Activated CD4-positive, alpha-beta T cell treated with anti-CD3 and anti-CD28 coated beads for 1 hour (primary cell): ENCODE data around the gene IGSF3.
"Not testable (repeated sequence)": the region's sequence is repeated elsewhere in the genome, so short reads cannot be mapped to it uniquely, and the experiment has no call there.

Experiments
- DNase-seq: peaks from one replicate; pipeline ENCODE4 v3.0.0-alpha.2; 2020

IGSF3 gene

GRCh38 chr1:116657836-116658235 is 9.7 kb downstream of the IGSF3 start:
- DNase-seq = not testable (repeated sequence)

- DNase-seq = no peak
These were observed 13.2 kb downstream of the IGSF3 start for GRCh38 chr1:116654351-116654750.

GRCh38 chr1:116652598-116652997 is 14.9 kb downstream of the IGSF3 start:
- DNase-seq = not testable (repeated sequence)

- not testable (repeated sequence) for DNase-seq
These were observed 16.8 kb downstream of the IGSF3 start for GRCh38 chr1:116650781-116651180.

GRCh38 chr1:116649041-116649440 is 18.5 kb downstream of the IGSF3 start:
- DNase-seq = not testable (repeated sequence)

- not testable (repeated sequence) for DNase-seq
These were observed 19.2 kb downstream of the IGSF3 start for GRCh38 chr1:116648325-116648724.

- not testable (repeated sequence) for DNase-seq
These were observed 20.3 kb downstream of the IGSF3 start for GRCh38 chr1:116647186-116647585.

- not testable (repeated sequence) for DNase-seq
These were observed 20.8 kb downstream of the IGSF3 start for GRCh38 chr1:116646673-116647170.

GRCh38 chr1:116645802-116646672 is 21.5 kb downstream of the IGSF3 start:
- DNase-seq = not testable (repeated sequence)

GRCh38 chr1:116644993-116645392 is 22.5 kb downstream of the IGSF3 start:
- DNase-seq = not testable (repeated sequence)

- not testable (repeated sequence) for DNase-seq
These were observed 23.4 kb downstream of the IGSF3 start for GRCh38 chr1:116644096-116644495.

- DNase-seq = not testable (repeated sequence)
These were observed 24.2 kb downstream of the IGSF3 start for GRCh38 chr1:116643281-116643751.

GRCh38 chr1:116642311-116643280 is 24.9 kb downstream of the IGSF3 start:
- not testable (repeated sequence) for DNase-seq

- DNase-seq = not testable (repeated sequence)
These were observed 29.9 kb downstream of the IGSF3 start for GRCh38 chr1:116637583-116637982.

GRCh38 chr1:116636584-116636983 is 30.9 kb downstream of the IGSF3 start:
- not testable (repeated sequence) for DNase-seq

- DNase-seq = not testable (repeated sequence)
These were observed 33.1 kb downstream of the IGSF3 start for GRCh38 chr1:116634386-116634785.

GRCh38 chr1:116631996-116632925 is 35.3 kb downstream of the IGSF3 start:
- not testable (repeated sequence) for DNase-seq

GRCh38 chr1:116631554-116631953 is 36.0 kb downstream of the IGSF3 start:
- not testable (repeated sequence) for DNase-seq

- DNase-seq = not testable (repeated sequence)
These were observed 37.5 kb downstream of the IGSF3 start for GRCh38 chr1:116630057-116630456.

- DNase-seq = not testable (repeated sequence)
These were observed 38.1 kb downstream of the IGSF3 start for GRCh38 chr1:116629441-116629840.

GRCh38 chr1:116628448-116628847 is 39.1 kb downstream of the IGSF3 start:
- no peak for DNase-seq

- DNase-seq = not testable (repeated sequence)
These were observed 40.2 kb downstream of the IGSF3 start for GRCh38 chr1:116627357-116627756.
